Stimulated activated CD4-positive, alpha-beta T cell treated with anti-CD3 and anti-CD28 coated beads, Interleukin-15, amount 100 ng/mL, for 24 hours (primary cell): ENCODE data around the gene MT1A.
"Not testable (repeated sequence)": the region's sequence is repeated elsewhere in the genome, so short reads cannot be mapped to it uniquely, and the experiment has no call there.

Experiments
- DNase-seq: peaks from one replicate; pipeline ENCODE4 v3.0.0-alpha.2; 2020

Gene MT1A

GRCh38 chr16:56658327-56658875, 19.9 kb downstream of the MT1A start:
- DNase-seq: no peak

- DNase-seq: peak; percentile 61
Measured at GRCh38 chr16:56662357-56663354, 24.2 kb downstream of the MT1A start.

GRCh38 chr16:56664506-56664905, 26.0 kb downstream of the MT1A start:
- DNase-seq: no peak

GRCh38 chr16:56665286-56666261, 27.1 kb downstream of the MT1A start:
- not testable (repeated sequence) for DNase-seq

GRCh38 chr16:56667581-56668571, 29.4 kb downstream of the MT1A start, which contains the start of gene MT1G:
Gene MT1G, minus strand, starts transcription at chr16:56668065. Its CDS starts 72 bp downstream, at chr16:56667993.
- DNase-seq: peak; percentile 56

GRCh38 chr16:56669005-56669839, 30.8 kb downstream of the MT1A start, which contains the start of gene MT1H:
Gene MT1H, plus strand, starts transcription at chr16:56669814. Its CDS starts 71 bp downstream, at chr16:56669885.
- DNase-seq: peak; percentile 35

- no peak for DNase-seq
Measured at GRCh38 chr16:56669840-56670619, 31.6 kb downstream of the MT1A start.

GRCh38 chr16:56670620-56670934, 32.1 kb downstream of the MT1A start:
- no peak for DNase-seq

GRCh38 chr16:56671691-56672090, 33.2 kb downstream of the MT1A start:
- not testable (repeated sequence) for DNase-seq

- not testable (repeated sequence) for DNase-seq
Measured at GRCh38 chr16:56672171-56672570, 33.7 kb downstream of the MT1A start.

GRCh38 chr16:56672761-56673536, 34.5 kb downstream of the MT1A start:
- DNase-seq: no peak

- no peak for DNase-seq
Measured at GRCh38 chr16:56673921-56674320, 35.5 kb downstream of the MT1A start.

- DNase-seq: not testable (repeated sequence)
Measured at GRCh38 chr16:56674570-56674969, 36.1 kb downstream of the MT1A start.

- DNase-seq: peak; percentile 64
Measured at GRCh38 chr16:56675685-56676210, 37.3 kb downstream of the MT1A start.

GRCh38 chr16:56677474-56677873, 39.0 kb downstream of the MT1A start:
- DNase-seq: no peak

GRCh38 chr16:56679078-56679730, 40.7 kb downstream of the MT1A start:
- DNase-seq: no peak

- no peak for DNase-seq
Measured at GRCh38 chr16:56679818-56680217, 41.4 kb downstream of the MT1A start.
